Body of pancreas (tissue), 4 donors: ENCODE data around the gene USP9X.

Experiments
- CTCF ChIP-seq, 7 experiments: fragments of 450-650 bp in 4 of 7; fragments of 200-600 bp in 3 of 7; sonication (generic) in 3 of 7; IDR thresholded peaks; one replicate each; pipeline ENCODE4 v1.5.1; 2016 to 2019; ENCODE audit warnings: antibody characterized with exemption in 7 of 7
- POLR2A ChIP-seq, 3 donors: fragments of 450-650 bp; IDR thresholded peaks; one replicate each; pipeline ENCODE4 v1.6.1; 2016; ENCODE audit warnings: antibody characterized with exemption in 3 of 3, mild to moderate bottlenecking in 2 of 3

GRCh38 chrX:41137589-41137988, 52.3 kb downstream of the USP9X start:
- TF ChIP-seq CTCF (IDR thresholded peaks at IDR 0.05) (peak in 6 of 7 experiments; percentile 12 to 40 (median 28)), POLR2A (IDR thresholded peaks at IDR 0.05) (no peak)
